ENCODE data around the gene XYLB. TPM values are rescaled to one million over a fixed set of nuclear protein-coding genes. Genes with fewer than 3 reads are reported as not detected.

XYLB gene
- polyA plus RNA-seq, 1 of the 3 experiments (the other 2 are of a cell fraction): 2.7 TPM

- 85% methylated on average over 7 of the region's 7 CpGs for WGBS (ENCODE audit: low lambda C conversion rate)
Observed at GRCh38 chr3:38317192-38317759, 29.3 kb upstream of the XYLB start.

More at GRCh38 chr3:38317192-38317759, 29.3 kb upstream of the XYLB start:
- Histone ChIP-seq H4K20me1 (ENCODE audit: insufficient read depth) (no peaks in the 10 kb centered on the region), H3K4me3 (ENCODE audit: low read depth in 2 of 2, low read length in 1 of 2) (no peak overlapping the region), H3K9ac (no peak overlapping the region), H3K79me2 (ENCODE audit: insufficient read depth) (no peaks in the 10 kb centered on the region), H3K27me3 (ENCODE audit: insufficient read depth) (no peaks in the 10 kb centered on the region), H3K36me3 (replicated peaks in 1 of 2; ENCODE audit: control insufficient read depth in 1 of 2, insufficient read depth in 2 of 2, low read length in 1 of 2) (no peaks in the 10 kb centered on the region), H3K4me2 (no peak overlapping the region), H3K9me3 (no peaks in the 10 kb centered on the region), H3K4me1 (ENCODE audit: control insufficient read depth in 1 of 2, insufficient read depth in 2 of 2, low read depth in 1 of 2, low read length in 1 of 2) (peaks cover 0 to 22% of the 10 kb centered on the region in 2 experiments; a peak in 1 of 4 replicates), H3K27ac (ENCODE audit: low read depth in 2 of 2, low read length in 1 of 2) (no peak overlapping the region), H2AFZ (ENCODE audit: low read depth) (no peak overlapping the region), H3K9me2 (no peaks in the 10 kb centered on the region), H3F3A (replicated peaks; ENCODE audit: insufficient read depth) (no peaks in the 10 kb centered on the region)
- CTCF ChIA-PET: no interaction called here
- POLR2A ChIA-PET: no interaction called here
- DNase-seq: no peak
- no peak for TF ChIP-seq ELF1 (IDR thresholded peaks at IDR 0.05)
- no peak for TF ChIP-seq REST (IDR thresholded peaks at IDR 0.05; ENCODE audit: low read depth, low read length)
- TF ChIP-seq FOXM1 (IDR thresholded peaks at IDR 0.05; ENCODE audit: low read depth): no peak
- TF ChIP-seq POLR2AphosphoS5 (IDR thresholded peaks at IDR 0.05; ENCODE audit: low read depth, low read length): no peak
- no peak for TF ChIP-seq JUND (IDR thresholded peaks at IDR 0.05)
- TF ChIP-seq RXRA (IDR thresholded peaks at IDR 0.05; ENCODE audit: borderline replicate concordance, low read depth): no peak
- TF ChIP-seq ZBTB33 (IDR thresholded peaks at IDR 0.05; ENCODE audit: borderline replicate concordance, low read depth): no peak
- TF ChIP-seq SMC3 (IDR thresholded peaks at IDR 0.05; ENCODE audit: low read depth, low read length): no peak
- no peak for TF ChIP-seq MEF2A (IDR thresholded peaks at IDR 0.05; ENCODE audit: borderline replicate concordance, low read depth)
- TF ChIP-seq IRF3 (IDR thresholded peaks at IDR 0.05; ENCODE audit: low read depth, low read length): no peak
- TF ChIP-seq TCF12 (IDR thresholded peaks at IDR 0.05): no peak
- no peak for TF ChIP-seq USF2 (IDR thresholded peaks at IDR 0.05; ENCODE audit: borderline replicate concordance, low read depth, low read length)
